HG03558 (cell line): ENCODE data around the gene TNFAIP8L2.

ENCODE experiments used
- ATAC-seq: cut with Tn5 transposase; IDR thresholded peaks from one replicate; pipeline ENCODE4 v1.9.1; 2021; ENCODE audit warnings: moderate number of reproducible peaks; ENCODE audit not compliant: unreplicated experiment; ENCODE audit errors: extremely low read depth

Gene TNFAIP8L2

DNA sequence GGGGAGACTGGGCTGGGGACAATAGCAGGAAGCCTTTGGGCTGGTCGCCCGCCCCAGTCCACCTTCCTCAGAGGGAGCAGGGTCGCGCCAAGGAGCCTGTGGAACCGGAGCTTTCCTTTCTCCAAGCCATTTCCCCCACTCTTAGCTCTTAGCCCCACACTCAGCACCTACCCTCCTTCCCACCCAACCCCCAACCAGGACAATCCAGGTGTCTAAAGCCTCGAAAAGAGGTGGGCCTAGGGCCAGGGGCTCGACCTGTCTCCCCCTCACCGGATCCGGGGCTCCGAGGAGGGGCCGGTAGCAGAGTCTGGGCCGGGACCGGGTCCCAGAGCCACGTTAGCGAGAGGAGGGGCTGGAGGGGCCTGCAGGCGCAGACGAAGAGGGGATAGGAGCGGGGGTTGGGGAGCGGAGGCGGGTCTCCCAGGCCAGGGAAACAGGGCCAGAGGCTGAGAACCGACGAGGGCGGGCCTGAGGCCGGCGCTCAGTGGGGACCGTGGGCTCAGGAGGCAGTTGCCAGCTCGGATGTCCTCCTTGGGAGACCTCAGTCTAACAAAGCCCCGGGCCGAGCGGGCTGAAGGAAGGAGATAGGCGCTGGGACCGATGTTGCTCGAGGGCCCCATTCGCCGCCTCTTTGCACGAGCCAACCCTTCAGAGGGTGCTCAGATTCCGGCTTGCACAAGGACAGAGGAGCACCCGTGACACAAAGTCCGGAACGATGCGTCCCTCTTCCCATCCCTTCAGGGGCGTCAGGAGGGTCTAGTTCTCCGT, 11.0 kb upstream of the TNFAIP8L2 start:
- ATAC-seq: no peak

GRCh38 chr1:151146072-151146411, 10.4 kb upstream of the TNFAIP8L2 start:
- no peak for ATAC-seq

GRCh38 chr1:151146412-151147131, 9.9 kb upstream of the TNFAIP8L2 start, which contains the start of gene SEMA6C:
Gene SEMA6C, minus strand, starts transcription at chr1:151146631. Its CDS starts 4,010 bp downstream, at chr1:151142621.
- ATAC-seq: peak; percentile 85

- no peak for ATAC-seq
These were observed 9.3 kb upstream of the TNFAIP8L2 start for GRCh38 chr1:151147132-151147503.

DNA sequence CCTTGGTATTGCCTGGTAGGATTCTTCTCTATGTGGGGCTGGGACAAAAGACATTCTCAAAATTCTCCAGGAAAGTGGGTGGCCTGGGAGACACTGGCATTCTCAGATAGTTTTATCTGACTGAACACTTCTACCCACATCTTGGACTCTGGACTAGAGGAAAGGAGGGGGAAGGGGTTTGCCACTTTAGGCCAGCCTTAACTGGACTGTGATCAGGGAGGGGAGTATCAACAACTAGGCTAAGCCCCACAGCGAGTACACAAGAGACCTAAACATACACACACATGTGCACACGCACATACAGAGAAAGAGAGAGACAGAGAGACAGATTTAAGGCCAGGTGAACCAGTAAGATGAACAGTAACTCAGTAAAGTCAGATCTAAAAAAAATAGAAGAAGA, 8.8 kb upstream of the TNFAIP8L2 start:
- ATAC-seq: no peak

GRCh38 chr1:151157067-151157531, 650 bp downstream of the TNFAIP8L2 start:
- ATAC-seq: no peak

- ATAC-seq: no peak
These were observed 1.9 kb downstream of the TNFAIP8L2 start for GRCh38 chr1:151158326-151158725.

DNA sequence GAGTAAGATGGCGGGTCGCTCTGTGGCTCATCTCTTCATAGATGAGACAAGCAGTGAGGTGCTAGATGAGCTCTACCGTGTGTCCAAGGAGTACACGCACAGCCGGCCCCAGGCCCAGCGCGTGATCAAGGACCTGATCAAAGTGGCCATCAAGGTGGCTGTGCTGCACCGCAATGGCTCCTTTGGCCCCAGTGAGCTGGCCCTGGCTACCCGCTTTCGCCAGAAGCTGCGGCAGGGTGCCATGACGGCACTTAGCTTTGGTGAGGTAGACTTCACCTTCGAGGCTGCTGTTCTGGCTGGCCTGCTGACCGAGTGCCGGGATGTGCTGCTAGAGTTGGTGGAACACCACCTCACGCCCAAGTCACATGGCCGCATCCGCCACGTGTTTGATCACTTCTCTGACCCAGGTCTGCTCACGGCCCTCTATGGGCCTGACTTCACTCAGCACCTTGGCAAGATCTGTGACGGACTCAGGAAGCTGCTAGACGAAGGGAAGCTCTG, 2.4 kb downstream of the TNFAIP8L2 start:
- no peak for ATAC-seq

DNA sequence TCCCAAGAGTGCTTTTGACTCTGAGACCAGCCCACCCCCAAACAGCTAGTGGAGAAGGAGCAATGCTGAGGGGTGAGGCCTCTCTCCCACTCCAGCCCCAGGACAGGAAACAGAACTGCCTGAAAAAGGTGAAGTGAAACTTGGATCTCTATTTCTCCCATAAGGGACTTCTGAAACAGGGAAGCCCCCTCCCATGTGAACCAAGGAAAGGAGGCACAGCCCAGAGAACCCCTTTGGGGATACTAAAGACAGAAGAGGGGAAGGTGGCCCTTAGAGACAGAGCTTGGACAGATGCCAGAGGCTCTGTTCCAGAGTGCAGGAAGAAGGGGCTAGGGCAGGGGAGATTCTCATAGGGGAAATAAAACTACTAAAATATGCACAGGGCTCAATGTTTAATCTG, 2.9 kb downstream of the TNFAIP8L2 start:
- ATAC-seq: no peak

DNA sequence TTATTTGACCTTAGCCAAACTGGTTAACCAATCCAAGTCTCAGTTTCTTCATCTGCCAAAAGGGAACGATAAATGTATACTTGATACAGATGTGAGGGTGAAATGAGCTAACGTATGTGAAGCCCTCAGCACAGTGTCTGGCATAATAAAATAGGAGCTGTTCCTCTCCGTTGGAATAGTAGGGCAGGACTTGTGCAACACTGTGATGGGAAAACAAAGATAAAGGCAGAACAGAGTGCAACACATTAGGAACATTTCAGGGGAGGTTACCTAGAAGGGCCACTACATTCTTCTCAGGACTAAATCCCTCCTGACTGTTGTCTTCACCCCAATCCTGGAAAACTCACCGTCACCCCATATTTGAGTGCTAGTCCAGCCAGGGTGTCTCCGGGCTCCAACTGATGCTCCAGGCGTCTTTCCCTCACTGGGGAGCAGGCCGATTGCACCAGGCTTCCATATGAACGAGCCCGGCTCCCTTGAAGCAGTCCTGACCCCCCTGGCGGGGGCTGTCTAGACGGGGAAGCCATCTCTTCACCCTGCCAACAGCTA, 8.4 kb downstream of the TNFAIP8L2 start:
- no peak for ATAC-seq

DNA sequence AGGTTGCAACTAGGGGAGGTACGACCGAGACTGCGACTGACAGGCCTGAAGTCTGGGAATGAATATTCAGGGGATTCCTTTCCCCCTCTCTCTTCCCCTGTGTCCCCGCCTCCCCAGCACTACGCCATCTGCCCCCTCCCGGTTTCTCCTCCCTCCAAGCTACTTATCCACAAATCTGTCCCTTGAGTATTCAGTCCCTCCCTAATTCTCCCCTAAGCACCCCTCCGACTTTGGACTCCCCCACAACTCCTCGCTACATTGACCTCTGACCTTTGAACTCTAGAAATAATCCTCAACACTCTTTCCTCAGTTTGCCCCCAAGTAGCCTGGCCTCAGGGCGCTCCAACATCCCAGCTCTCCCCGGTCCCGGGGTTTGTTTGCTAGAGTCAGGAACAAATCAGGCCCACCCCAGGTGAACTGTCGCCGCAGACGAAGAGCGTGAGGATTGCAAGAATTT, 8.9 kb downstream of the TNFAIP8L2 start:
- ATAC-seq: no peak

GRCh38 chr1:151165738-151166504, 9.5 kb downstream of the TNFAIP8L2 start, which contains the start of the genes LYSMD1 and SCNM1:
Gene LYSMD1, minus strand, starts transcription at chr1:151165902. Its CDS starts 644 bp downstream, at chr1:151165258.
Gene SCNM1, plus strand, starts transcription at chr1:151166144. Its CDS starts 9 bp downstream, at chr1:151166153.
- ATAC-seq: peak; percentile 66

GRCh38 chr1:151166505-151166956, 10.1 kb downstream of the TNFAIP8L2 start:
- no peak for ATAC-seq

DNA sequence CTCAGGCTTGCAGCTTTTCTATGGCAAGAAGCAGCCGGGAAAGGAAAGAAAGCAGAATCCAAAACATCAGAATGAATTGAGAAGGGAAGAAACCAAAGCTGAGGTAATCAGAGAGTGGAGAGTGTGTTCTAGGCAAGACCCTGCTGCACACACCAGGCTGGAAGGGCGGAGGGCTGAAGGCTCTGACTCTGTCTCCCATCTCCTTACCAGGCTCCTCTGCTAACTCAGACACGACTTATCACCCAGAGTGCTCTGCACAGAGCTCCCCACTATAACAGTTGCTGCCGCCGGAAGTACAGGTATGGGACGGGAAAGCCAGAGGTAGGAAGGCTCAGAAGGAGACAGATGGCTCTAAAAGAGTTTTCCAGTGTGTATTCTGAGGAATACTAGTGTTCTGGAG, 10.7 kb downstream of the TNFAIP8L2 start:
- no peak for ATAC-seq

- no peak for ATAC-seq
These were observed 14.7 kb downstream of the TNFAIP8L2 start for GRCh38 chr1:151171190-151171589.

DNA sequence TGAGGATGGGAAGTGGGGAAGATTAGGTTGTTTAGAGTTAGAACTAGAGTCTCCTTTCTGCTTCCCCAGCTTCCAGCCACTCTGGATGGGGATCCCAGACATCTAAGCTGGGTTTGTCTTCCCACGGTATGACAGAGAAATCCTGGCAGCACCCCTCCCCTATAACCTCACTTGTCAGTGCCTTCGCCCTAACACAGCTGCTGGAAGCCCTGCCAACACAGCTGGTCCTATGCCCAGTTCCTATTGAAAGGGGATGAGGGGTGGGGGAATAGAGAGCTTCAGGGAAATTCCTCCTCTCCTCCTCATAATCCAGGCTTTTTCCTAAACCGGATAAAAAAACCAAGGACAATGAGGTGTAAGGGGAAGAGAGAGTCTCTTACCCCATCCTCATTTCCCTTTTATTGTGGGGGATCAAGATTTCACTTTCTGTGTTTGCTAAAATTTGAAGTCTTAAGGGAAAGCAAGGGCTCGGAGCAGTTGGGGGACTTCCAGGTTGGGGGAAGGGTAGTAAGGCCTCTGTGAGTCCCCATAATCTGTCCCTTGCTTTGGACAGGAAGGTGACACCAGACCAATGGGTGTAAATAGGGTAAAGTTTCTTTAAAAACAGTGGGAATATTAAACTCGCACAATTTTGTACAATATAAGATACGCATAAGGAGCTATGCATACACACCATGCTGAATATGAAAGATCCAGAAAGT, 18.7 kb downstream of the TNFAIP8L2 start:
- ATAC-seq: no peak

DNA sequence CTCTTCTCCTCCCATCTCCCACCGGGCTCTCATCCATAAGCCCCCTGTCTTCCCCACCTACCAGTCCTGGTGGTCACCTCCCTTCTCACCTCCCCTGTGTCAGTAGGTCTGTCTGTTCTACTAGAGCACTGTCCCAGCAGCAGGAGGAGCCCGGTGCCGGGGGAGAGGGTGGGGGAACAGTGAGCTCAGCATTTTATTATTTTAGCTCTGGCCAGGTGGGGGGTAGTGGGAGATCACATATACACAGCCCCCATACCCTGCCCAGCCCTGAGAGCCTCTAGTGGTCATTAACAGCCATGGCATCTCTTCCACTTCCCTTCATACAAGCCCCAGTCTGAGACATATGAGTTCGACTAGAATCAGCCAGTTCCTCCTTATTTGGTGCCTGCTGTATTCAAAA, 19.4 kb downstream of the TNFAIP8L2 start, which contains the start of gene TMOD4:
Gene TMOD4, minus strand, starts transcription at position 119 of the 400 bp plus-strand sequence. CDS start 1,106 bp downstream, outside the sequence.
- ATAC-seq: no peak

- no peak for ATAC-seq
These were observed 20.1 kb downstream of the TNFAIP8L2 start for GRCh38 chr1:151176514-151177045.

DNA sequence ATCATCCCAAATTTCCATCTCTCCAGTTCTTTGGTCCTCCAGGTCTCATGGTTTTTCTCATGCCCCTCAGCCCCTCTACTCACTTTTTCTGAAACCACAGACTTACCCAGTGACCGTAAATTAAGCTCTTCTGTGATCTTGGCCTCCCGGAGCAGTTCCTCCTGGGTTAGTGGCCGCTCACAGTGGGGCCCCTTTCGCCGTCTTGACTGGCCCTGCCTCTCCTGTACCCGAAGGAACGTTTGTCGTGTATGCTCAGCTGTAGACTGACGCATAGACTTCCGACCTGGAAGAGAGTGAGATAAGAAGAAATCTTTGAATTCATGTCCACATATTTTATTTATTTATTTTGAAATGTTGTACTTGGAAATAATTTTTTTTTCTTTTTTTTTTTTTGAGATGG, 27.8 kb downstream of the TNFAIP8L2 start:
- ATAC-seq: no peak
